Caki2 (cell line): ENCODE data around the gene EGF. TPM values are rescaled to one million over a fixed set of nuclear protein-coding genes. Genes with fewer than 3 reads are reported as not detected.
"Not testable (repeated sequence)": the region's sequence is repeated elsewhere in the genome, so short reads cannot be mapped to it uniquely, and the experiment has no call there.

Experiments used
- DNase-seq: peaks from one replicate; pipeline ENCODE4 v3.0.0-alpha.2; 2015; ENCODE audit warnings: low read depth
- in situ Hi-C: cut with HindIII; loops from 2 replicates; pipeline ENCODE4 v1.10.0; 2016; ENCODE audit warnings: low sequenced_read_pairs, low pct_unique_long_range_greater_than_20kb, mixed read lengths
- total RNA-seq: library from RNA; depleted of rRNA; stranded (reverse); fragments of >200 nt; shearing (Covaris generic); gene quantifications from 2 replicates; pipeline ENCODE4 v1.2.3, GENCODE V29; 2014; ENCODE audit warnings: low replicate concordance

Gene EGF
- total RNA-seq, 1 experiment from 2014 or later, result 8.8 TPM

GRCh38 chr4:109947457-109947856 lies 34.8 kb downstream of the EGF start:
- no peak for DNase-seq
- in situ Hi-C loops, result no loop called here

- in situ Hi-C loops, result no loop called here
- no peak for DNase-seq
Measured at GRCh38 chr4:109947918-109948317, 35.2 kb downstream of the EGF start.

GRCh38 chr4:109949099-109949718 lies 36.5 kb downstream of the EGF start:
- in situ Hi-C loops, DNase-seq: not testable (repeated sequence)

- in situ Hi-C loops, result no loop called here
- DNase-seq, result no peak
Measured at GRCh38 chr4:109952612-109953011, 39.9 kb downstream of the EGF start.

GRCh38 chr4:109953556-109953955 lies 40.9 kb downstream of the EGF start:
- in situ Hi-C loops, result no loop called here
- no peak for DNase-seq

GRCh38 chr4:109955146-109955545 lies 42.5 kb downstream of the EGF start:
- in situ Hi-C loops, result no loop called here
- no peak for DNase-seq

- DNase-seq, result no peak
- in situ Hi-C loops, result no loop called here
Measured at GRCh38 chr4:109957227-109957626, 44.5 kb downstream of the EGF start.

- in situ Hi-C loops, result no loop called here
- no peak for DNase-seq
Measured at GRCh38 chr4:109959195-109959594, 46.5 kb downstream of the EGF start.

- in situ Hi-C loops, result no loop called here
- DNase-seq, result no peak
Measured at GRCh38 chr4:109962401-109962800, 49.7 kb downstream of the EGF start.

GRCh38 chr4:109966891-109967481 lies 54.3 kb downstream of the EGF start:
- in situ Hi-C loops, result no loop called here
- no peak for DNase-seq

- in situ Hi-C loops, result no loop called here
- DNase-seq, result no peak
Measured at GRCh38 chr4:109967798-109968520, 55.3 kb downstream of the EGF start.

- in situ Hi-C loops, result no loop called here
- no peak for DNase-seq
Measured at GRCh38 chr4:109969087-109969486, 56.4 kb downstream of the EGF start.

GRCh38 chr4:109969919-109970318 lies 57.2 kb downstream of the EGF start:
- in situ Hi-C loops, result no loop called here
- no peak for DNase-seq

- no peak for DNase-seq
- in situ Hi-C loops, result no loop called here
Measured at GRCh38 chr4:109972786-109973528, 60.3 kb downstream of the EGF start.

- no peak for DNase-seq
- in situ Hi-C loops, result no loop called here
Measured at GRCh38 chr4:109973529-109973905, 60.8 kb downstream of the EGF start.

- in situ Hi-C loops, result no loop called here
- DNase-seq, result no peak
Measured at GRCh38 chr4:109976189-109976588, 63.5 kb downstream of the EGF start.

GRCh38 chr4:109977854-109978501 lies 65.3 kb downstream of the EGF start:
- DNase-seq, result no peak
- in situ Hi-C loops, result no loop called here

- in situ Hi-C loops, result no loop called here
- DNase-seq, result no peak
Measured at GRCh38 chr4:109978704-109979454, 66.2 kb downstream of the EGF start.
